ENCODE data around the gene CDCA5.
"Not testable (repeated sequence)": the region's sequence is repeated elsewhere in the genome, so short reads cannot be mapped to it uniquely, and the experiment has no call there.

DNA sequence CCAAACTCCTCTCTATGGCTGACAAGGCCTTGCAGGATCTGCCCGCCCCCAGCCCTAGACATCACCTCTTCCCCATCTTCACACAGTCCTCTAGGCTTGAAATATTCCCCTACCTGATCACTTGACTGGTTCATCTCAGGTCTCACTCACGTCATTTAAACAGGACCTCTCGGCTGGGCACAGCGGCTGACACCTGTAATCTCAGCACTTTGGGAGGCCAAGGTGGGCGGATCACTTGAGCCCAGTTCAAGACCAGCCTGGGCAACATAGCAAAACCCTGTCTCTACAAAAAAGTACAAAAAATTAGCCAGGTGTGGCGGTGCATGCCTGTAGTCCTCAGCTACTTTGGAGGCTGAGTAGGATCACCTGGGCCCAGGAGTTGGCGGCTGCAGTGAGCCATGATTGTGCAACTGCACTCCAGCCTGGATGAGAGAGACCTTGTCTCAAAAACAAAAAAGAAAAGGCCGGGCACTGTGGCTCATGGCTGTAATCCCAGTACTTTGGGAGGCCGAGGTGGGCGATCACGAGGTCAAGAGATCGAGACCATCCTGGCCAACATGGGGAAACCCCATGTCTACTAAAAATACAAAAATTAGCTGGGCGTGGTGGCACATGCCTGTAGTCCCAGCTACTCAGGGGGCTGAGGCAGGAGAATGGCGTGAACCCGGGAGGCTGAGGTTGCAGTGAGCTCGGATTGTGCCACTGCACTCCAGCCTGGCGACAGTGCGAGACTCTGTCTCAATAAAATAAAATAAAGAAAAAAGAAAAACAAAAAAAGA, 35.2 kb upstream of the CDCA5 start:
- TF ChIP-seq, protein P1, sequence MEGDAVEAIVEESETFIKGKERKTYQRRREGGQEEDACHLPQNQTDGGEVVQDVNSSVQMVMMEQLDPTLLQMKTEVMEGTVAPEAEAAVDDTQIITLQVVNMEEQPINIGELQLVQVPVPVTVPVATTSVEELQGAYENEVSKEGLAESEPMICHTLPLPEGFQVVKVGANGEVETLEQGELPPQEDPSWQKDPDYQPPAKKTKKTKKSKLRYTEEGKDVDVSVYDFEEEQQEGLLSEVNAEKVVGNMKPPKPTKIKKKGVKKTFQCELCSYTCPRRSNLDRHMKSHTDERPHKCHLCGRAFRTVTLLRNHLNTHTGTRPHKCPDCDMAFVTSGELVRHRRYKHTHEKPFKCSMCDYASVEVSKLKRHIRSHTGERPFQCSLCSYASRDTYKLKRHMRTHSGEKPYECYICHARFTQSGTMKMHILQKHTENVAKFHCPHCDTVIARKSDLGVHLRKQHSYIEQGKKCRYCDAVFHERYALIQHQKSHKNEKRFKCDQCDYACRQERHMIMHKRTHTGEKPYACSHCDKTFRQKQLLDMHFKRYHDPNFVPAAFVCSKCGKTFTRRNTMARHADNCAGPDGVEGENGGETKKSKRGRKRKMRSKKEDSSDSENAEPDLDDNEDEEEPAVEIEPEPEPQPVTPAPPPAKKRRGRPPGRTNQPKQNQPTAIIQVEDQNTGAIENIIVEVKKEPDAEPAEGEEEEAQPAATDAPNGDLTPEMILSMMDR (IDR thresholded peaks at IDR 0.05; ENCODE audit: low read depth, low read length) = not testable (repeated sequence)
- not testable (repeated sequence) for TF ChIP-seq EZH2phosphoT487 (IDR thresholded peaks at IDR 0.05; ENCODE audit: low read depth)

Measured in OCI-LY3 (cell line).